GM12891 (cell line): Measurements from ENCODE around the gene PTPRN2.

Experiments
- PAX5 ChIP-seq: IDR thresholded peaks from 2 replicates; pipeline ENCODE4 v1.6.1; 2011; ENCODE audit warnings: low read length, moderate library complexity, mild to moderate bottlenecking; ENCODE audit not compliant: insufficient read depth, severe bottlenecking
- POU2F2 ChIP-seq: IDR thresholded peaks from 2 replicates; pipeline ENCODE4 v1.6.1; 2011; ENCODE audit warnings: low read depth, mild to moderate bottlenecking, control low read depth, low read length, moderate library complexity

DNA sequence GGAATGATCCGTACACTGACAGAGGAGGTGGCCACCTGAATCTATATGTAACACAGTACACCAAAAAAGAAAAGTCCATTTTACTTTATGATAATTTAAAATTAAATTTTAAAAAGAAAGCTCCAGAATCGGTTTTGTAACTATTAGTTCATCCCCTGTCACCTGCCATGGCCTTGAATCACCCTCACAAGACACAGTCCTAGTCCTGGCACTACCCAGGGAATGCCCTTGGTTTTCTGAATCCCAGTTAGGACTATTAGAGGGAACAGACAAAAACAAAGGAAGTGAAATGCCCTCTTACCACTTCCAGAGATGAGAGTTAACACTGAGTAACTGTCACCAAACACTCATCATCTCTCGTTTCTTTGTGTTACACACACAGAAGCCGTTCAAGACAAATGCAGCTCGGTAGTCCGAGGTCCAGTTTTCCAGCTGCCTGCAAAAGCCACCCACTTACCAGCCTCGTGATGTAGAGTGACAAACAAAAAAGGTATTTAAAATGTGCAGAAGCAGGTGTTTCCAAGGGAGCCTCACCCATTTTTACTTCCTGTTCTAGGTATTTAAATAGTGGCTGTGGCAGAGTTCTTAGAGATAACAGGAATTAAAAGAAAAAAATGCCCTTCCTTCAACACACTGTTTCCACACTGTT, 6.1 kb downstream of the PTPRN2 start:
- TF ChIP-seq PAX5 (no peak), POU2F2 (no peak)
